ENCODE measurements around the gene ACACB. TPM values are rescaled to one million over a fixed set of nuclear protein-coding genes. Genes with fewer than 3 reads are reported as not detected.

ACACB gene
- total and polyA plus RNA-seq, 2 experiments from 2014 or later: 6.2 to 15.4 TPM

- H3K4me1 ChIP-seq (ENCODE audit: insufficient read depth): no peaks in the 10 kb centered on the region
- peaks cover 2% of the 10 kb centered on the region; the same call in 2 of the 3 replicates for H3K36me3 Mint-ChIP-seq (ENCODE audit: low read depth)
- no peaks in the 10 kb centered on the region for H3K79me2 ChIP-seq (replicated peaks; ENCODE audit: insufficient read depth)
- no peaks in the 10 kb centered on the region for H3K9me2 ChIP-seq (ENCODE audit: insufficient read depth)
- H3K27ac ChIP-seq (ENCODE audit: low read depth): no peak overlapping the region
- H3K27me3 Mint-ChIP-seq (ENCODE audit: insufficient read depth, low read depth, poor library complexity): peaks cover 2% of the 10 kb centered on the region
- no peaks in the 10 kb centered on the region for H4K20me1 ChIP-seq (replicated peaks; ENCODE audit: insufficient read depth)
- no peaks in the 10 kb centered on the region for H3F3A ChIP-seq (replicated peaks; ENCODE audit: low read depth)
- peak overlapping the region; percentile 12; the same call in 1 of the 2 replicates for H3K27ac Mint-ChIP-seq
- H2AFZ ChIP-seq: no peak overlapping the region
- H3K36me3 ChIP-seq (ENCODE audit: insufficient read depth): no peaks in the 10 kb centered on the region; the same call in 1 of the 2 replicates
- no peak overlapping the region for H3K4me3 ChIP-seq
- no peak overlapping the region for H3K4me2 ChIP-seq
- H3K4me3 Mint-ChIP-seq: no peak overlapping the region
- no peak for DNase-seq (ENCODE audit: low spot score)
- TF ChIP-seq CTCF (conservative IDR thresholded peaks at IDR 0.05; ENCODE audit: low read depth in 2 of 2) (no peak), JUNB (IDR thresholded peaks at IDR 0.05; ENCODE audit: unreplicated experiment) (no peak), STAT1 (IDR thresholded peaks at IDR 0.05; ENCODE audit: unreplicated experiment) (no peak), ZNF114 (CRISPR knock-in tag; IDR thresholded peaks at IDR 0.05) (no peak), POLR2AphosphoS5 (IDR thresholded peaks at IDR 0.05; ENCODE audit: low read depth) (no peak)
- TF ChIP-seq, protein P1, sequence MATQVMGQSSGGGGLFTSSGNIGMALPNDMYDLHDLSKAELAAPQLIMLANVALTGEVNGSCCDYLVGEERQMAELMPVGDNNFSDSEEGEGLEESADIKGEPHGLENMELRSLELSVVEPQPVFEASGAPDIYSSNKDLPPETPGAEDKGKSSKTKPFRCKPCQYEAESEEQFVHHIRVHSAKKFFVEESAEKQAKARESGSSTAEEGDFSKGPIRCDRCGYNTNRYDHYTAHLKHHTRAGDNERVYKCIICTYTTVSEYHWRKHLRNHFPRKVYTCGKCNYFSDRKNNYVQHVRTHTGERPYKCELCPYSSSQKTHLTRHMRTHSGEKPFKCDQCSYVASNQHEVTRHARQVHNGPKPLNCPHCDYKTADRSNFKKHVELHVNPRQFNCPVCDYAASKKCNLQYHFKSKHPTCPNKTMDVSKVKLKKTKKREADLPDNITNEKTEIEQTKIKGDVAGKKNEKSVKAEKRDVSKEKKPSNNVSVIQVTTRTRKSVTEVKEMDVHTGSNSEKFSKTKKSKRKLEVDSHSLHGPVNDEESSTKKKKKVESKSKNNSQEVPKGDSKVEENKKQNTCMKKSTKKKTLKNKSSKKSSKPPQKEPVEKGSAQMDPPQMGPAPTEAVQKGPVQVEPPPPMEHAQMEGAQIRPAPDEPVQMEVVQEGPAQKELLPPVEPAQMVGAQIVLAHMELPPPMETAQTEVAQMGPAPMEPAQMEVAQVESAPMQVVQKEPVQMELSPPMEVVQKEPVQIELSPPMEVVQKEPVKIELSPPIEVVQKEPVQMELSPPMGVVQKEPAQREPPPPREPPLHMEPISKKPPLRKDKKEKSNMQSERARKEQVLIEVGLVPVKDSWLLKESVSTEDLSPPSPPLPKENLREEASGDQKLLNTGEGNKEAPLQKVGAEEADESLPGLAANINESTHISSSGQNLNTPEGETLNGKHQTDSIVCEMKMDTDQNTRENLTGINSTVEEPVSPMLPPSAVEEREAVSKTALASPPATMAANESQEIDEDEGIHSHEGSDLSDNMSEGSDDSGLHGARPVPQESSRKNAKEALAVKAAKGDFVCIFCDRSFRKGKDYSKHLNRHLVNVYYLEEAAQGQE (IDR thresholded peaks at IDR 0.05; ENCODE audit: unreplicated experiment): no peak
- H3K4me1 Mint-ChIP-seq: no peaks in the 10 kb centered on the region
- no peak for ATAC-seq
- H3K9me3 Mint-ChIP-seq: no peaks in the 10 kb centered on the region
- no peaks in the 10 kb centered on the region for H3K27me3 ChIP-seq (ENCODE audit: insufficient read depth)
These were observed 105.7 kb downstream of the ACACB start for GRCh38 chr12:109222062-109222461.

DNA sequence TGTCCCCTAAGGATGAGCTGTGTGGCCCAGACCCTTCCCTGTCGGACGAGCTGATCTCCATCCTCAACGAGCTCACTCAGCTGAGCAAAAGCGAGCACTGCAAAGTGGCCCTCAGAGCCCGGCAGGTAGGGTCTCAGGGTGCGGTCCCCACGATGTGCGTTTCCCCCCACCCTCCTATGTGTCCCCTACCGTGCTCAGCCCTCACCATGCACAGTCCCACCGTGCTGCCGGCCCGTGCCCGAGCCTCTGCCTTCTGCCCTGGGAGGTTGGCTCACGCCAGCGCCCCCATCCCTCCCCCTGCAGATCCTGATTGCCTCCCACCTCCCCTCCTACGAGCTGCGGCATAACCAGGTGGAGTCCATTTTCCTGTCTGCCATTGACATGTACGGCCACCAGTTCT lies 106.1 kb downstream of the ACACB start:
- Histone ChIP-seq H3K4me3 (no peak overlapping the region), H3K4me1 (ENCODE audit: insufficient read depth) (no peaks in the 10 kb centered on the region), H3K9me2 (ENCODE audit: insufficient read depth) (no peaks in the 10 kb centered on the region), H4K20me1 (replicated peaks; ENCODE audit: insufficient read depth) (no peaks in the 10 kb centered on the region), H3K27me3 (ENCODE audit: insufficient read depth) (no peaks in the 10 kb centered on the region), H3K79me2 (replicated peaks; ENCODE audit: insufficient read depth) (no peaks in the 10 kb centered on the region), H3K36me3 (ENCODE audit: insufficient read depth) (no peaks in the 10 kb centered on the region; the same call in 1 of the 2 replicates), H2AFZ (no peak overlapping the region), H3K4me2 (no peak overlapping the region), H3F3A (replicated peaks; ENCODE audit: low read depth) (no peaks in the 10 kb centered on the region), H3K27ac (ENCODE audit: low read depth) (no peak overlapping the region)
- Mint-ChIP-seq H3K9me3 (no peaks in the 10 kb centered on the region), H3K4me3 (no peak overlapping the region), H3K36me3 (ENCODE audit: low read depth) (peaks cover 2% of the 10 kb centered on the region; the same call in 2 of the 3 replicates), H3K27ac (no peak overlapping the region), H3K27me3 (ENCODE audit: insufficient read depth, low read depth, poor library complexity) (peaks cover 2% of the 10 kb centered on the region), H3K4me1 (no peaks in the 10 kb centered on the region)
- DNase-seq (ENCODE audit: low spot score) (no peak), ATAC-seq (no peak)
- no peak for TF ChIP-seq CTCF (conservative IDR thresholded peaks at IDR 0.05; ENCODE audit: low read depth in 2 of 2)
- no peak for TF ChIP-seq POLR2AphosphoS5 (IDR thresholded peaks at IDR 0.05; ENCODE audit: low read depth)
- TF ChIP-seq, protein P2, sequence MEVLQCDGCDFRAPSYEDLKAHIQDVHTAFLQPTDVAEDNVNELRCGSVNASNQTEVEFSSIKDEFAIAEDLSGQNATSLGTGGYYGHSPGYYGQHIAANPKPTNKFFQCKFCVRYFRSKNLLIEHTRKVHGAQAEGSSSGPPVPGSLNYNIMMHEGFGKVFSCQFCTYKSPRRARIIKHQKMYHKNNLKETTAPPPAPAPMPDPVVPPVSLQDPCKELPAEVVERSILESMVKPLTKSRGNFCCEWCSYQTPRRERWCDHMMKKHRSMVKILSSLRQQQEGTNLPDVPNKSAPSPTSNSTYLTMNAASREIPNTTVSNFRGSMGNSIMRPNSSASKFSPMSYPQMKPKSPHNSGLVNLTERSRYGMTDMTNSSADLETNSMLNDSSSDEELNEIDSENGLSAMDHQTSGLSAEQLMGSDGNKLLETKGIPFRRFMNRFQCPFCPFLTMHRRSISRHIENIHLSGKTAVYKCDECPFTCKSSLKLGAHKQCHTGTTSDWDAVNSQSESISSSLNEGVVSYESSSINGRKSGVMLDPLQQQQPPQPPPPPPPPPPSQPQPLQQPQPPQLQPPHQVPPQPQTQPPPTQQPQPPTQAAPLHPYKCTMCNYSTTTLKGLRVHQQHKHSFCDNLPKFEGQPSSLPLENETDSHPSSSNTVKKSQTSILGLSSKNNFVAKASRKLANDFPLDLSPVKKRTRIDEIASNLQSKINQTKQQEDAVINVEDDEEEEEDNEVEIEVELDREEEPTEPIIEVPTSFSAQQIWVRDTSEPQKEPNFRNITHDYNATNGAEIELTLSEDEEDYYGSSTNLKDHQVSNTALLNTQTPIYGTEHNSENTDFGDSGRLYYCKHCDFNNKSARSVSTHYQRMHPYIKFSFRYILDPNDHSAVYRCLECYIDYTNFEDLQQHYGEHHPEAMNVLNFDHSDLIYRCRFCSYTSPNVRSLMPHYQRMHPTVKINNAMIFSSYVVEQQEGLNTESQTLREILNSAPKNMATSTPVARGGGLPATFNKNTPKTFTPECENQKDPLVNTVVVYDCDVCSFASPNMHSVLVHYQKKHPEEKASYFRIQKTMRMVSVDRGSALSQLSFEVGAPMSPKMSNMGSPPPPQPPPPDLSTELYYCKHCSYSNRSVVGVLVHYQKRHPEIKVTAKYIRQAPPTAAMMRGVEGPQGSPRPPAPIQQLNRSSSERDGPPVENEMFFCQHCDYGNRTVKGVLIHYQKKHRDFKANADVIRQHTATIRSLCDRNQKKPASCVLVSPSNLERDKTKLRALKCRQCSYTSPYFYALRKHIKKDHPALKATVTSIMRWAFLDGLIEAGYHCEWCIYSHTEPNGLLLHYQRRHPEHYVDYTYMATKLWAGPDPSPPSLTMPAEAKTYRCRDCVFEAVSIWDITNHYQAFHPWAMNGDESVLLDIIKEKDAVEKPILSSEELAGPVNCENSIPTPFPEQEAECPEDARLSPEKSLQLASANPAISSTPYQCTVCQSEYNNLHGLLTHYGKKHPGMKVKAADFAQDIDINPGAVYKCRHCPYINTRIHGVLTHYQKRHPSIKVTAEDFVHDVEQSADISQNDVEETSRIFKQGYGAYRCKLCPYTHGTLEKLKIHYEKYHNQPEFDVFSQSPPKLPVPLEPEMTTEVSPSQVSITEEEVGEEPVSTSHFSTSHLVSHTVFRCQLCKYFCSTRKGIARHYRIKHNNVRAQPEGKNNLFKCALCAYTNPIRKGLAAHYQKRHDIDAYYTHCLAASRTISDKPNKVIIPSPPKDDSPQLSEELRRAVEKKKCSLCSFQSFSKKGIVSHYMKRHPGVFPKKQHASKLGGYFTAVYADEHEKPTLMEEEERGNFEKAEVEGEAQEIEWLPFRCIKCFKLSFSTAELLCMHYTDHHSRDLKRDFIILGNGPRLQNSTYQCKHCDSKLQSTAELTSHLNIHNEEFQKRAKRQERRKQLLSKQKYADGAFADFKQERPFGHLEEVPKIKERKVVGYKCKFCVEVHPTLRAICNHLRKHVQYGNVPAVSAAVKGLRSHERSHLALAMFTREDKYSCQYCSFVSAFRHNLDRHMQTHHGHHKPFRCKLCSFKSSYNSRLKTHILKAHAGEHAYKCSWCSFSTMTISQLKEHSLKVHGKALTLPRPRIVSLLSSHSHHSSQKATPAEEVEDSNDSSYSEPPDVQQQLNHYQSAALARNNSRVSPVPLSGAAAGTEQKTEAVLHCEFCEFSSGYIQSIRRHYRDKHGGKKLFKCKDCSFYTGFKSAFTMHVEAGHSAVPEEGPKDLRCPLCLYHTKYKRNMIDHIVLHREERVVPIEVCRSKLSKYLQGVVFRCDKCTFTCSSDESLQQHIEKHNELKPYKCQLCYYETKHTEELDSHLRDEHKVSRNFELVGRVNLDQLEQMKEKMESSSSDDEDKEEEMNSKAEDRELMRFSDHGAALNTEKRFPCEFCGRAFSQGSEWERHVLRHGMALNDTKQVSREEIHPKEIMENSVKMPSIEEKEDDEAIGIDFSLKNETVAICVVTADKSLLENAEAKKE (CRISPR knock-in tag; IDR thresholded peaks at IDR 0.05): no peak
- no peak for TF ChIP-seq NANOG (IDR thresholded peaks at IDR 0.05; ENCODE audit: borderline replicate concordance)

All from GM23338 (cell line).